Right lobe of liver (tissue), 4 donors: Measurements from ENCODE around the gene IGF2BP2.

Experiments used
- POLR2A ChIP-seq: fragments of 450-650 bp; IDR thresholded peaks from one replicate; pipeline ENCODE4 v1.6.1; 2017; ENCODE audit warnings: antibody characterized with exemption, mild to moderate bottlenecking
- TF ChIP-seq, protein P1 (sequence below), 4 donors: fragments of 200-600 bp in 3 of 4; fragments of 450-650 bp in 1 of 4; IDR thresholded peaks; one replicate each; pipeline versions ENCODE4 v1.5.1 to v1.8.0; 2016 to 2022; ENCODE audit warnings: antibody characterized with exemption in 4 of 4, mild to moderate bottlenecking in 2 of 4
- donor health status: DM: no; HTN: no; CAD: no.
- donor health status: DM: no; HTN: no; CAD: no.
- donor health status: DM: no; HTN: yes; CAD: no.

DNA sequence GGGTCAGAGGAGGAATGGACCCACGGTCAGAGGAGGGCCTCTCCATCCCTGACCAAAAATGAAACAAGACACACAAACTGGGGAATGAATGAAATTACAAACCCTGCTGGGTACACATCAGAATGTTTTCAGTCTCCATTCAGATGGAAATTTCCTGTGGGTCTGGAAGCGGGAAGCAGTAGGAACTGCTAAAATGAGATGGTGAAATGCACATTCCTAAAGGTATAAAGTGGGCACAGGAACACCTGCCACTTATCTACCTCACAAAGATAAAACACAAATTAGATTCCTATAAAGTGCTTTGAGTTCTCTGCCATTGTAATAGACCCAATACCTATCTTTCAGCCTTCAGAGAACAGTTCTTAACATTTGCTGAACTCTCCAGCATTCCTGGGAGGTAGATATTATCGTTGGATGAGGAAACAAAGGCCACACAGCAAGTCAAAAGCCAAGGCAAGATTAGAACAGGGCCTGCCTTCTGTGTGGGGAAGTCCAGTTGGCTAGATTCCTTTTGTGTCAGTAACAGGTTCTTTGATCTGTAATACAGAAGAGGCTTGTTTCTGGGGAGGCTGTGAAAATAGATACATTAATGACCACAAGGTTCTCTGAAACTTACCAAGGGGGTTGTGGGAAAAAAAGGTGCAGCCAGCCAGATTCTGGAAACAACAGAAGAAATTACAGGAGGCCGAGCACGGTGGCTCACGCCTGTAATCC lies 98.4 kb downstream of the IGF2BP2 start:
- TF ChIP-seq, protein P1, sequence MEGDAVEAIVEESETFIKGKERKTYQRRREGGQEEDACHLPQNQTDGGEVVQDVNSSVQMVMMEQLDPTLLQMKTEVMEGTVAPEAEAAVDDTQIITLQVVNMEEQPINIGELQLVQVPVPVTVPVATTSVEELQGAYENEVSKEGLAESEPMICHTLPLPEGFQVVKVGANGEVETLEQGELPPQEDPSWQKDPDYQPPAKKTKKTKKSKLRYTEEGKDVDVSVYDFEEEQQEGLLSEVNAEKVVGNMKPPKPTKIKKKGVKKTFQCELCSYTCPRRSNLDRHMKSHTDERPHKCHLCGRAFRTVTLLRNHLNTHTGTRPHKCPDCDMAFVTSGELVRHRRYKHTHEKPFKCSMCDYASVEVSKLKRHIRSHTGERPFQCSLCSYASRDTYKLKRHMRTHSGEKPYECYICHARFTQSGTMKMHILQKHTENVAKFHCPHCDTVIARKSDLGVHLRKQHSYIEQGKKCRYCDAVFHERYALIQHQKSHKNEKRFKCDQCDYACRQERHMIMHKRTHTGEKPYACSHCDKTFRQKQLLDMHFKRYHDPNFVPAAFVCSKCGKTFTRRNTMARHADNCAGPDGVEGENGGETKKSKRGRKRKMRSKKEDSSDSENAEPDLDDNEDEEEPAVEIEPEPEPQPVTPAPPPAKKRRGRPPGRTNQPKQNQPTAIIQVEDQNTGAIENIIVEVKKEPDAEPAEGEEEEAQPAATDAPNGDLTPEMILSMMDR (IDR thresholded peaks at IDR 0.05), result no peak
- TF ChIP-seq POLR2A, result no peak
